B cell (primary cell): ENCODE measurements around the gene LPCAT1. TPM values are rescaled to one million over a fixed set of nuclear protein-coding genes. Genes with fewer than 3 reads are reported as not detected.

ENCODE experiments used
- ATAC-seq: fragments of 200-7000 bp; cut with Tn5 transposase; one replicate; pipeline ENCODE4 v1.10.0; 2021; ENCODE audit warnings: low read depth, mild to moderate bottlenecking, moderate number of reproducible peaks, moderate library complexity
- CTCF ChIA-PET: fragments of 350-600 bp; sonication (Branson Sonifier 250); formaldehyde crosslinking; loops from one replicate; lab custom pipeline; 2021; ENCODE audit warnings: antibody characterized with exemption, inconsistent platforms; lab: Charles Lee
- POLR2A ChIA-PET: fragments of 350-600 bp; sonication (Branson Sonifier 250); formaldehyde crosslinking; loops from one replicate; lab custom pipeline; 2021; ENCODE audit warnings: antibody characterized with exemption; lab: Charles Lee
- DNase-seq: peaks from one replicate; pipeline ENCODE4 v3.0.0; 2013
- H2AFZ ChIP-seq: 2 replicates; pipeline ENCODE4 v1.6.1; 2012; ENCODE audit warnings: mild to moderate bottlenecking, low read depth, low read length; ENCODE audit not compliant: insufficient read depth, poor library complexity, severe bottlenecking
- H3K27ac ChIP-seq, 2 donors: 1 replicate in 1 of 2; 2 replicates in 1 of 2; pipeline ENCODE4 v1.5.1; 2012 to 2013; ENCODE audit warnings: low read length in 2 of 2, mild to moderate bottlenecking in 2 of 2, moderate library complexity in 1 of 2
- H3K27me3 ChIP-seq, 4 experiments: fragments of 200-600 bp in 1 of 4; sonication (generic) in 1 of 4; replicated peaks in 1 of 4; 1 replicate in 2 of 4; 2 replicates in 2 of 4; pipeline versions ENCODE4 v1.6.1 to v1.7.0; 2013 to 2016; ENCODE audit warnings: low read length in 3 of 4, mild to moderate bottlenecking in 2 of 4, mixed read lengths in 1 of 4, moderate library complexity in 1 of 4; ENCODE audit not compliant: insufficient read depth in 4 of 4, control insufficient read depth in 3 of 4; ENCODE audit errors: control extremely low read depth in 1 of 4
- H3K36me3 ChIP-seq, 2 experiments: replicated peaks in 1 of 2; 1 replicate in 1 of 2; 2 replicates in 1 of 2; pipeline versions ENCODE4 v1.6.1 to v1.7.1; 2013; ENCODE audit warnings: low read length in 1 of 2; ENCODE audit not compliant: insufficient read depth in 2 of 2, control insufficient read depth in 1 of 2; ENCODE audit errors: control extremely low read depth in 1 of 2, extremely low read depth in 1 of 2
- H3K4me1 ChIP-seq, 2 donors: fragments of 200-600 bp in 1 of 2; sonication (generic) in 1 of 2; 1 replicate in 1 of 2; 2 replicates in 1 of 2; pipeline versions ENCODE4 v1.5.1 to v1.6.1; 2013 to 2017; ENCODE audit warnings: low read length in 2 of 2; ENCODE audit not compliant: control insufficient read depth in 2 of 2, insufficient read depth in 2 of 2
- H3K4me2 ChIP-seq: replicated peaks from 2 replicates; pipeline ENCODE3; 2012; ENCODE audit warnings: mild to moderate bottlenecking, low read depth, low read length; ENCODE audit not compliant: poor library complexity, severe bottlenecking
- H3K4me3 ChIP-seq, 5 experiments: fragments of 200-600 bp in 1 of 5; sonication (generic) in 1 of 5; 1 replicate in 3 of 5; 2 replicates in 2 of 5; pipeline versions ENCODE4 v1.5.1 to v1.7.0; 2011 to 2016; ENCODE audit warnings: low read length in 4 of 5, mild to moderate bottlenecking in 4 of 5, low read depth in 2 of 5, control low read depth in 1 of 5, moderate library complexity in 1 of 5; ENCODE audit not compliant: insufficient read depth in 1 of 5; ENCODE audit errors: control extremely low read depth in 1 of 5, extremely low read depth in 1 of 5
- H3K79me2 ChIP-seq: fragments of 200-600 bp; sonication (generic); one replicate; pipeline ENCODE4 v1.6.0; 2016; ENCODE audit warnings: low read length; ENCODE audit not compliant: control insufficient read depth, insufficient read depth
- H3K9ac ChIP-seq: fragments of 200-600 bp; sonication (generic); 2 replicates; pipeline ENCODE4 v1.6.1; 2017; ENCODE audit warnings: mild to moderate bottlenecking, low read length, moderate library complexity
- H3K9me3 ChIP-seq, 3 donors: one replicate each; pipeline versions ENCODE4 v1.6.1 to v1.7.1; 2013; ENCODE audit warnings: low read length in 2 of 3; ENCODE audit not compliant: control insufficient read depth in 2 of 3, insufficient read depth in 1 of 3; ENCODE audit errors: control extremely low read depth in 1 of 3
- H4K20me1 ChIP-seq: 2 replicates; pipeline ENCODE4 v1.6.0; 2012; ENCODE audit warnings: mild to moderate bottlenecking, low read length; ENCODE audit not compliant: insufficient read depth, control insufficient read depth, poor library complexity, severe bottlenecking
- H3K27ac Mint-ChIP-seq: one replicate; pipeline ENCODE4 v1.8.0; 2021; ENCODE audit warnings: mixed read lengths
- H3K27me3 Mint-ChIP-seq: one replicate; pipeline ENCODE4 v1.8.0; 2021; ENCODE audit warnings: mixed read lengths
- H3K4me1 Mint-ChIP-seq: one replicate; pipeline ENCODE4 v1.8.0; 2021; ENCODE audit warnings: mixed read lengths
- H3K4me3 Mint-ChIP-seq: one replicate; pipeline ENCODE4 v1.8.0; 2021; ENCODE audit warnings: mixed read lengths
- H3K9me3 Mint-ChIP-seq: one replicate; pipeline ENCODE4 v1.8.0; 2022; ENCODE audit warnings: mixed read lengths; ENCODE audit not compliant: insufficient read depth
- CTCF ChIP-seq: fragments of 200-600 bp; IDR thresholded peaks from one replicate; pipeline ENCODE4 v1.8.0; 2022; ENCODE audit warnings: antibody characterized with exemption, mild to moderate bottlenecking
- EZH2 ChIP-seq: IDR thresholded peaks from 2 replicates; pipeline ENCODE4 v1.6.1; 2012; ENCODE audit warnings: borderline replicate concordance, low read depth, mild to moderate bottlenecking, moderate library complexity, low read length; ENCODE audit not compliant: insufficient read depth, poor library complexity, severe bottlenecking
- WGBS: methylation state at CpG from one replicate; pipeline ENCODE4 v1.1.5; 2013; ENCODE audit warnings: missing lambda C conversion rate; ENCODE audit not compliant: insufficient coverage; 5-methylcytosine and 5-hydroxymethylcytosine counted together
- intact Hi-C: fragments of 100-400 bp; cut with micrococcal nuclease; formaldehyde crosslinking; loops from one replicate; pipeline ENCODE4 v1.10.0; 2022
- polyA plus RNA-seq: library from polyadenylated mRNA; depleted of rRNA; stranded (reverse); fragments of >200 nt; gene quantifications from 2 replicates; pipeline ENCODE4 v1.2.3, GENCODE V29; 2012
- total RNA-seq, 2 donors: library from RNA; stranded (reverse); fragments of 120-200 nt in 1 of 2; gene quantifications; 1 replicate in 1 of 2; 2 replicates in 1 of 2; pipeline versions ENCODE4 v1.2.3 to v1.2.4, GENCODE V29; 2013 to 2022

LPCAT1 gene
- total and polyA plus RNA-seq, 2 donors (not counting 1 experiment from before 2014, with no cell fraction given): 94.8 to 159 TPM

- CTCF ChIA-PET: interaction anchor here (0.8 to 9.1 kb wide), 9 partner anchors 9 to 173 kb away, joined by 3 to 81 read pairs (median 12); no protein-coding TSS in a partner anchor
- Histone ChIP-seq H3K79me2 (peaks cover 75% of the 10 kb centered on the region), H3K36me3 (peaks cover 2 to 63% of the 10 kb centered on the region in 2 experiments), H2AFZ (no peak overlapping the region), H3K9ac (no peak overlapping the region), H3K4me1 (peaks cover 65 to 72% of the 10 kb centered on the region in 2 donors), H3K27ac (peak overlapping the region; percentile 66 to 84), H3K9me3 (no peaks in the 10 kb centered on the region), H3K4me2 (peak overlapping the region; percentile 43), H3K4me3 (no peak overlapping the region), H3K27me3 (no peaks in the 10 kb centered on the region), H4K20me1 (no peaks in the 10 kb centered on the region)
- peak overlapping the region; percentile 91 for H3K27ac Mint-ChIP-seq
- no peaks in the 10 kb centered on the region for H3K9me3 Mint-ChIP-seq
- TF ChIP-seq CTCF (no peak), EZH2 (no peak)
- intact Hi-C loops: loop anchor here (10.0 kb wide), 1 partner anchor 137 kb away; the partner anchor contains the start of gene CLPTM1L
- peaks cover 69% of the 10 kb centered on the region for H3K4me1 Mint-ChIP-seq
- POLR2A ChIA-PET: interaction anchor here (0.5 to 4.9 kb wide), 6 partner anchors 10 to 81 kb away, joined by 3 to 36 read pairs (median 8); partner anchors contain the start of gene LPCAT1
- 74% methylated on average over 22 of the region's 26 CpGs for WGBS
- ATAC-seq (no peak), DNase-seq (peak; percentile 39)
- peak overlapping the region; percentile 38 for H3K4me3 Mint-ChIP-seq
- H3K27me3 Mint-ChIP-seq: no peaks in the 10 kb centered on the region
Measured at GRCh38 chr5:1481266-1481958, 42.3 kb downstream of the LPCAT1 start.

- WGBS: 83% methylated on average over 3 of the region's 12 CpGs
- Histone ChIP-seq H3K4me1 (peaks cover 59 to 66% of the 10 kb centered on the region in 2 donors), H3K4me2 (peak overlapping the region; percentile 50), H3K9ac (no peak overlapping the region), H3K9me3 (no peaks in the 10 kb centered on the region), H3K79me2 (peaks cover 74% of the 10 kb centered on the region), H2AFZ (no peak overlapping the region), H3K27ac (peak overlapping the region; percentile 66 to 84), H4K20me1 (no peaks in the 10 kb centered on the region), H3K27me3 (no peaks in the 10 kb centered on the region), H3K36me3 (peaks cover 2 to 63% of the 10 kb centered on the region in 2 experiments), H3K4me3 (no peak overlapping the region)
- ChIA-PET CTCF (interaction anchor here (1.0 to 9.1 kb wide), 15 partner anchors 9 to 163 kb away, joined by 3 to 81 read pairs (median 6); no protein-coding TSS in a partner anchor), POLR2A (interaction anchor here (0.9 to 2.8 kb wide), 6 partner anchors 8 to 136 kb away, joined by 3 to 17 read pairs (median 4); partner anchors contain the start of genes CLPTM1L and LPCAT1)
- peaks cover 63% of the 10 kb centered on the region for H3K4me1 Mint-ChIP-seq
- H3K27me3 Mint-ChIP-seq: no peaks in the 10 kb centered on the region
- H3K9me3 Mint-ChIP-seq: no peaks in the 10 kb centered on the region
- TF ChIP-seq EZH2: no peak
- TF ChIP-seq CTCF: no peak
- no peak for DNase-seq
- intact Hi-C loops: loop anchor here (10.0 kb wide), 1 partner anchor 136 kb away; the partner anchor contains the start of gene CLPTM1L
- H3K27ac Mint-ChIP-seq: peak overlapping the region; percentile 94
- H3K4me3 Mint-ChIP-seq: peak overlapping the region; percentile 76
- no peak for ATAC-seq
Measured at GRCh38 chr5:1480806-1481205, 43.0 kb downstream of the LPCAT1 start.
